GM11168 (cell line): ENCODE measurements around the gene SHC1.

ENCODE experiments used
- in situ Hi-C: fragments of 300-500 bp; cut with MboI; formaldehyde crosslinking; loops from one replicate; pipeline ENCODE4 v1.12.0; 2022; ENCODE audit warnings: low sequenced_read_pairs; ENCODE audit not compliant: unreplicated experiment

The SHC1 gene

DNA sequence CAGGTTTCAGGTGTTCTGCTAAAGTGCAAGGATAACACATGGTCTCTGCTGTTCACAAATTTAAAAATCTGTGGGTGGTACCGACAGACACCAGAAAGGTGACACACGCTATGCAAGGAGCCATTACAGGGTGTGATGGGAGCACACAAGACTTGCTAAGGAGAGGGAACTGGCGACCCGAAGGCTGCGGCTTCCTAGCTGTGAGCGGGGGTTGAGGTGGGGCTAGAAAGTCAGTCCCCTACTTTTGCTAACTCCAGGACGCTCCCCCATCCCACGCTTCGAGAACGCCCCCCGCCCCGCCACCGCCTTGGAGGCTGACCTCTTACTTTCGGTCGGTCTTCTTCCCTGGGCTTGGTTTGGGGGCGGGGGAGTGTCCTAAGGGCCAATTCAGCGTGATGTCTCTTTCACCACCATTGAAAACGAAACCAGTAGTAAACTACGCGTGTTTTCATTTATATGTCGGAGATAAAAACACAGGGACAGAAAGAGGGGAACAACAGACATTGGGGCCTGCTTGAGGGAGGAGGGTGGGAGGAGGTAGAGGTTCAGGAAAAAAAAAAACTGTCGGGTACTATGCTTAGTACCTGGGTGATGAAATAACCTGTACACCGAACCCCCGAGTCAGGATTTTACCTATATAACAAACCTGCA lies 5.0 kb upstream of the SHC1 start:
- in situ Hi-C loops: no loop called here

DNA sequence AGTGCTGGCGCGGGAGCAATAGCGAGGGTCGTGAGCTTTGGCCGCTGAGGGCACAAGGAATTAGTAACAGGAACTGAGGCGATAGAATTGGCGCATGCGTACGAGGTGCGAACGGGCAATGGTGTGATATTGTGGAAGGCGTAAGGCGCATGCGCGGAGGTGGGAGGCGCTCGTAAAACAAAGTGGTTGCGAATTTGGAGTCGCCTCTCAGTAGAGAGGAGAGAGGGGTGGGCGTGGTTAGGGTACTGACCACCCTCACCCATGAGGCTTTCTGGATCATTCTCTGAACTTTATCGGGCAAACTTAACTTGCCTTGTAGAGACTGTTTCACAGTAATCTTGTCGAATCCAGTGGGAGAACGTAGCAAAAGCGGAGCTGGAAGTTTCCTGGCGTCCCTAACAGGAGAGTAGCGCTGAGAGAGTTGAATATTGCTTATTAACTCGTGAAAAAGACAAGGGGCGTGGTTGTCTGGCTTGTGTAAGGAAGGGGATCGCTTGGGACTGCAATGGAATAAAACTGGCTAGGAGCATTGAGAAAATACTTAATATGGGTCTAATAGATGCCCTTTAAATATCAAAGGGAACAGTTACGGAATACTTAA lies 4.4 kb upstream of the SHC1 start:
- in situ Hi-C loops: no loop called here

GRCh38 chr1:154974102-154974807 lies 3.7 kb upstream of the SHC1 start, which contains the start of gene CKS1B:
Gene CKS1B, plus strand, starts transcription at chr1:154974681. Its CDS starts 65 bp downstream, at chr1:154974746.
- in situ Hi-C loops: no loop called here

GRCh38 chr1:154973344-154974101 lies 3.0 kb upstream of the SHC1 start:
- in situ Hi-C loops: no loop called here

DNA sequence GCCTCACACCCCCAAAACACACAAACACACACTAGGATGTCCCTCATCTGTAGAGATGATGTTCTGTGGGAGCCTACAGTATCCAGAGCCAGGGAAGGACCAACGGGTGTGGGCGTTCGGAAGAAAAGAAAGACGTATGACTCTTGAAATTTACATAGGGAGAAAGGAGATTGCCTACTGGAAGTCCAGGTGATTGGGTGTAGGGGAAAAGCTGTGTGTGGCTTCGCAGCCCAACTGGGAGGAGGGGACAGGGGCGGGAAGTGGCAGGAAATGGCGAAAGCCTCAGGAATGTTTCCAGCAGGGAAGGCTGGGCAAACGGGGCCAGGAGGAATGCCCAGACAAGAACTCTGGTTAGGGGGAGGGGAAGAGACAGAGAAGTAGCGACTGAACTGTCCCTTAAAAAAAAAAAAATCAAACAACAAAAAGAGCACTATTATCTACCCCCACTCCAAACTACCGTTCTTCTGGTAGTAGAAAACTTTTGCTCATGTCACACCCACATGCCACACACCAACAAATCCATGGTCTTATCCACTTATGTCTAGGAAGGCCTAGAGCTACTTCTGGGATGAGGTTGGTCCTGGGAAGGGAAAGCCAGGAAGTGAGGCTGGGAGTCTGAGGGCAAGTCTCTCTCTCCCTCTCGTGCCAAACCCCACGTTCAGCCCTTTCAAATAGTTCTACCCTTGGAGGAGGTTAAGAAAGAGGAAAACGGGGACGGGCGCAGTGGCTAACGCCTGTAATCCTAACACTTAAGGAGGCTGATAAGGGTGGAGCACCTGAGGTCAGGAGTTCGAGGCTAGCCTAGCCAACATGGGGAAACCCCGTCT lies 2.2 kb upstream of the SHC1 start:
- in situ Hi-C loops: no loop called here

GRCh38 chr1:154972213-154972516 lies 1.6 kb upstream of the SHC1 start:
- in situ Hi-C loops: no loop called here

DNA sequence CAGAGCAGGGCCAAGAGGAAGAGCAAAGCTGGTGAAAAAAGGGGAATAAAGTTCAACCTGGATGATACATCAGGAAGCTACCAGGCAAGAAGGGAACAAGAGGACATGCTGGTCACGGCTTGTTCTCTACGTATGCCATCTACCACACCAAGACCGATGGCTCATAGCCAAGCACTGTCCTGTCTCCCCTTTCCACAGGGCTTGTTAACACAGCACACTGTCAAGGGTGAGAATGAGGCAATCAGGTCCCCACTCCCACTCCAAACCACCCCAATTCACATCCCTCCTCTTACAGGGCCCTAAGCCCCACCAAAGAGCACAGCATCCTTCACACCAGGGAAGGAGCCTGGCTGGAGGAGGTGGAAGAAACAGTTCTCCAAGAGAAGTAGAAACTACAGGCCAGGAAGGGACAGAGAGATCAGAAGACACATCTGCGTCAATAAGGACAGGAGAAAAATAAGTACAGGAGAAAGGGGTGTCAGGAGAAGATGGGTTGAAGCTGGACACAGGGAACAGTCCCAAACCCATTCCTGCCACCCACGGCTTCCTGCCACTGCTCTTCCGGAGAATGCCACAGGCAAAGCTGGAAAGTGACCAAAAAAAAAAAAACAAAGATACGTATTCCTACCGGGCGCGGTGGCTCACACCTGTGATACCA lies 923 bp upstream of the SHC1 start:
- in situ Hi-C loops: no loop called here

DNA sequence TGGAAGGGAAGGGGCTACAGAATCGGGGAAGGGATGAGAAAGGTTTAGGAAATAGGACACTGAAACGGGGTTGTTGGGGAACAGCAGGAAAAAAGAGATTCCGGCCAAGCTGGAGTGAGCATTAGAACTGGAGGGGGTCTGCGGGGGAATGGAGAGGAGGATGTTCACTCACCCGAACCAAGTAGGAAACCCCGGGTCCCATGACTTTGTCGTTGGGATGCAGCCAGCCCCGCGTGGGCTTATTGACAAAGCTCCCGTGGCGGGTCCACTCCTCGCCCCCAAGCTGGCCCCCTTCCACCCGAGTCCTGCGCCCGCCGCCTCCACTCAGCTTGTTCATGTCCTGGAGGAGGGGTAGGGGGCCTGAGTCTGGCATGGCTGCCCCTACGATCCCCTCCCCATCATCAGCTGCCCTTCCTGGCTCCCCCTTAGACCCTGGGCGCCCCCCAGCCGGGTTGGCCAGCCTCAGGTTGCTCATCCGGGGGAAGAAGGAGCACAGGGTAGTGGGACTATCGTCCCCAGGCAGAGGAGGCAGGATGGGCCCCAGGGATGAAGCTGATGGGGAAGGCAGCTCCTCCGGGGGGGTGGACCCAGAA lies 591 bp downstream of the SHC1 start:
- in situ Hi-C loops: no loop called here

DNA sequence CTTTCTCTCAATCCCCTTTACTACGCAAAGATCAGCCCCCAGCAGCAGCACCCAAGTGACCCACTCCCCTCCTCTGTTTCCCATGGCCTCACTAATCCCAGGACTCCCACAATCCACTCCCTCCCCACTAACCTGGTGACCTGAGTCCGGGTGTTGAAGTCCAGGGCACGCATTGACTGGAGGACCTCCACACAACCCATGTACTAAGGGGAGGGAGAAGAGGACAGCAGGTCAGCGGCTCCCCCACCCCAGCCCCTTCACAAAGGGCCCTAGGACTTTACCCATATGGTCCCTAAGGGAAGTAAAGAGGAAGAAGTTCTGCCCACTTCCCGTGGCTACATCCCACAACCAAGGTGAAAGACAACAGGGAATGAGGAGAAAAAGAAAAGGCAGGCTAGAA lies 1.3 kb downstream of the SHC1 start:
- in situ Hi-C loops: no loop called here

GRCh38 chr1:154968731-154969130 lies 1.8 kb downstream of the SHC1 start:
- in situ Hi-C loops: no loop called here

DNA sequence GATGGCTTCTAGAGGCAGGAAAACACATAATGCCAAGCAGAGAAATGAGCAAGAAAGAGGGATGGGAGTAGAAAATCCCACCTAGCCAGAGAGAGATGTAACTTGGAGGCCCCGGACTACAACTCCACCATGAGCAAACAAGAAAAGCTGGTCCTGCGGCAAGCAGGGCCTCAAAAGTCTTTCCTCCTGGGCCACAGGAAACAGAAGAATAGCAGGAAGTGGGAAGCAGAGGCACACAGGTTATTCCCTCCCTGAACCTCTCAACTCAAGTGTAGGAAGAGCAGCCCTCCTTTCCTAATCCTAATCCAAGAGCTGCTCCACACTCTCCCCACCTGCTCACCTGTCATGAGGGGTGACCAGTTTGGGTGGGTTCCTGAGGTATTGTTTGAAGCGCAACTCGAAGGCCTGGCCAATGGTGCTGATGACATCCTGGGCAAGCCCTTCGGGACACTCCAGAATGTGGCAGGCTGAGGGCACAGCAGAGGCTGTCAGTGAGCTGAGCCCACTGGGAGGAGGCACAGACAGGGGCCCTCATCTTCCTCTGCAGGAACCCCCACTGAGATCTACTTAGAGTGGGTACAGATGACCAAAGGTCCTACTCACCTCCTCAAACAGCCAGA lies 3.1 kb downstream of the SHC1 start:
- in situ Hi-C loops: no loop called here

- in situ Hi-C loops: no loop called here
Observed at GRCh38 chr1:154966111-154966510, 4.4 kb downstream of the SHC1 start.

GRCh38 chr1:154964359-154964758 lies 6.2 kb downstream of the SHC1 start:
- in situ Hi-C loops: no loop called here

- in situ Hi-C loops: no loop called here
Observed at GRCh38 chr1:154963643-154964042, 6.9 kb downstream of the SHC1 start.

DNA sequence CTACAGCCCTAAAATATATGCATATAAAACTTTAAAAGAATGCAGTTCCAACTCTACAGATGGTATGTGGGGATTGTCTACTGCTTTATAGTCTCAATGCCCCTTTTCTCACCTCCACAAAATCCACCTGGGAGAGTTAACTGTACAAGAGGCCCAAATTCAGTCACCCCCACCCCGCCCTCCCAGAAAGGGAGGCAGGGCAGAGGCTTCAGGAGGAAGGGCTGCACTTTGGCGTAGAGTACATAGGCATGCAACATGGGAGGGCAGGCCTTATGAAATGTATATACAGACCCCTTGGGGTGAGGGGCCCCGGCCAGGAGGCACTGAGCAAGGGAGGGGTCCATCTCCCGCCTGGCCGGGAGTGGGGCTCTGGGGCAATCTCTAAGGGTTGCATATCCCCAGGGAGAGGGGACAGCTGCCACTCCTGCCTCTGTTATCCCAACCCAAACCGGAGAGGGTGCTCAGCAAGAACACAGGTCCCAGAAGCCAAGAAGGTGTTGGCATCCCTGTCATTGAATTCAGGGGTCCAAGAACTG lies 7.7 kb downstream of the SHC1 start:
- in situ Hi-C loops: no loop called here

- in situ Hi-C loops: no loop called here
Observed at GRCh38 chr1:154962156-154962749, 8.3 kb downstream of the SHC1 start.

DNA sequence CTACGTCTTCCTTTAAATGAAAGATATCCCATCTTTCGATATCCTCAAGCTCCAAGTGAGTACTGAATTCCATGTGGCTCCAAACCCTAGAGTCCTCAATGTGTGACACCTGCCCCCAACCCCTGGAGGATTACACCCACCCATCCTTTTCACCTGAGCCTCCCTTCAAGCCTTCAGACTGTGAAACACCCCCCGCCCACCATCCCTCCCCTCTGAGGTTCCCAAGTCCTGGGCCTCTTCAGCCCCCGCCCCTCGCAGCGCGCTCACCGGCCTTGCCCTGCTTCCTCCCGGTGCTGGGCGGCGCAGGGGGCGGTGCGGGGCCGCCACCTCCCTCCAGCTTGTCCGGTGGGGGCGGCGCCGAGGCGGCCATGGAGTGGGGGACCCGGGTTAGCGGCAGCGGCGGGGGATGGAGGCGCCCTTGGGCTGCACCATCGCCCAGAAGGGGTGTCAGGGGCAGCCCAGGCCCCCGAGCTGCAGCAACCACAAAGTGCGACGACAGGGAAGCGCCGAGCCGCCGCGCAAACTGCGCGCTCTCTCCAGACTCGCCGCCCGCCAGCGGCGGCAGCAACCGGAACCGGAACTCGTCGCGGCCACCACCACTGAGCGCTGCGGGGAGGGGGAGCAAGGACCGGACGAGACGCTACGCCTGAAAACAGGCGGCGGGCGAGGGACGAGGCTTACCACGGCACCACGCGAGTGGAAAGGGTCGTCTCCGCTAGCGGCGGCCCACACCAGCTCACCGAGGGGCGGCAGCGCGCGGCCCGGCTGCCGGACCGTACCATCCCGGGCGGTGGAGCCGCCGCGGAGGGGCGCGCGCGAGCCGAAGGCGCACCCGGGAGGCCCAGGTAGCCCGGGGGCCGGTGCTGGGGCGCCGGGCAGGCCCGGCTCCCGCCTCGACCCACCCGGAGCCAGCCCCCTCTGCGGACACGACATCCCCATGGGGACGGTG lies 9.1 kb downstream of the SHC1 start, which contains the start of gene PYGO2:
PYGO2 (minus strand) TSS at position 576 of the 949 bp plus-strand sequence; CDS start at position 370, 206 bp downstream.
- in situ Hi-C loops: no loop called here
